ENCODE measurements around the gene TUBB4B.

The TUBB4B gene

DNA sequence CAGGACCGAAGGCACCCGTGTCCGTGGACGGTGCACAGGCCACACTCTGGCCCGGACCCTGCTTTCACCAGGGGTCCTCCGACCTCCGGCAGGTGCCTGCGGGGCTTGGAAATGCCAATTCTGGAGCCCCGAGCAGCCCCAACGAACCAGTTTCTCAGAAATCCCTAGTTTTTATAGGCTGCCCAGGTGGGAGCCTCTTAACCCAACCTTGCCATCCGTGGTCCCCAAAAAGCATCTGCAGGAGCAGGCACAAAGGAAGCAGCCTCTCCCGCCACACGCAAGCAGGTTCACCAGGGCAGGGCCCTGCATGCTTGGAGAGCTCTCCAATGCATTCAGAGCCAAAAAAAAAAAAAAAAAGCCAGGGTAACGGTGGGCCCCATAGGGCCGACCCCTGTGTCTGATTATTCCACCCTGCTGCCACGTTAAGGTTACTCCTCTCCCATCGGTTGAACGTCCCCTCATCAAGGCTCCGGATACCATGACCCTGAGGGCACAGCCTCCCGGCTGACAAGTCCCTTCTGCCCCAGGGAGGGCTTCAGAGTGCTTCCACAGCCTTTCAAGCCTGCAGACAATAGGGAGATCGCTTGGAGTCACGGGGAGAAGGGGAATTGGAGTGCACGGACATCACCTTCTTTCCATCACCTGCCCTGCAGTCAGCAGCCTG, 39.8 kb upstream of the TUBB4B start:
- Mint-ChIP-seq H3K27ac (peak overlapping the region; percentile 81 to 89), H3K9me3 (no peaks in the 10 kb centered on the region)

DNA sequence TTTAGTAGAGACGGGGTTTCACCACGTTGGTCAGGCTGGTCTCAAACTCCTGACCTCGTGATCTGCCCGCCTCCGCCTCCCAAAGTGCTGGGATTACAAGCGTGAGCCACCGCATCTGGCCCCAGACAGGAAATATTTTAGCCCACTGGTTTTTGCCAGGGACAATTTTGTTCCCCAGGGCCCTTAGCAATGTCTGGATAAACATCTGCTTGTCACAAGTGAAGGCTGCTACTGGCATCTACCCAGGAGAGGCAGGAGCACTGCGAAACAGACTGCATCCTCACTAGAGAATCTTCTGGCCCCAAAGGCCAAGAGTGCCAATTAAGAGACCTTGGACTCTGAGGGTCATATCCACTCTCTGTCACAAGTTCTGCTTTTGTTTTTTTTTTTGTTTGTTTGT, 38.1 kb upstream of the TUBB4B start:
- Mint-ChIP-seq H3K27me3 (no peaks in the 10 kb centered on the region), H3K4me3 (peak overlapping the region in 1 of 2 donors; percentile 85), H3K36me3 (ENCODE audit: insufficient read depth) (peaks cover 40% of the 10 kb centered on the region), H3K4me1 (ENCODE audit: low read depth in 2 of 2) (peaks cover 29 to 40% of the 10 kb centered on the region in 2 donors), H3K9me3 (no peaks in the 10 kb centered on the region), H3K27ac (no peak overlapping the region)
- no peak for ATAC-seq (replicated peaks)
- no peak for DNase-seq

More for the DNA sequence above, 39.8 kb upstream of the TUBB4B start:
- Mint-ChIP-seq H3K4me1 (ENCODE audit: low read depth in 2 of 2) (peaks cover 14 to 27% of the 10 kb centered on the region in 2 donors), H3K27me3 (no peaks in the 10 kb centered on the region), H3K4me3 (peak overlapping the region; percentile 85), H3K36me3 (ENCODE audit: insufficient read depth) (peaks cover 33% of the 10 kb centered on the region)
- DNase-seq (no peak), ATAC-seq (replicated peaks) (no peak)

DNA sequence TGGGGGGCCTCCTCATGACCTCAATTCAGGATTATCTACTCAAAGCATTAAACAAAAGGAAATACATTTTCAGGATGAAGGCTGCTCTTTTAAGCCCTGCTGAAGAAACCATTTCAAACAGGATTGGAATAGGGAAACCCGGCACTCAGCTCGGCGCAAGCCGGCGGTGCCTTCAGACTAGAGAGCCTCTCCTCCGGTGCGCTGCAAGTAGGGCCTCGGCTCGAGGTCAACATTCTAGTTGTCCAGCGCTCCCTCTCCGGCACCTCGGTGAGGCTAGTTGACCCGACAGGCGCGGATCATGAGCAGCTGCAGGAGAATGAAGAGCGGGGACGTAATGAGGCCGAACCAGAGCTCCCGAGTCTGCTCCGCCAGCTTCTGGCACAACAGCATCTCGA, 36.4 kb upstream of the TUBB4B start:
- Mint-ChIP-seq H3K36me3 (ENCODE audit: insufficient read depth) (peaks cover 40% of the 10 kb centered on the region), H3K4me3 (peak overlapping the region; percentile 91 to 94), H3K9me3 (no peaks in the 10 kb centered on the region), H3K4me1 (ENCODE audit: low read depth in 2 of 2) (peaks cover 26 to 40% of the 10 kb centered on the region in 2 donors), H3K27ac (peak overlapping the region; percentile 96 to 97), H3K27me3 (no peaks in the 10 kb centered on the region)
- ATAC-seq (replicated peaks) (no peak), DNase-seq (no peak)

DNA sequence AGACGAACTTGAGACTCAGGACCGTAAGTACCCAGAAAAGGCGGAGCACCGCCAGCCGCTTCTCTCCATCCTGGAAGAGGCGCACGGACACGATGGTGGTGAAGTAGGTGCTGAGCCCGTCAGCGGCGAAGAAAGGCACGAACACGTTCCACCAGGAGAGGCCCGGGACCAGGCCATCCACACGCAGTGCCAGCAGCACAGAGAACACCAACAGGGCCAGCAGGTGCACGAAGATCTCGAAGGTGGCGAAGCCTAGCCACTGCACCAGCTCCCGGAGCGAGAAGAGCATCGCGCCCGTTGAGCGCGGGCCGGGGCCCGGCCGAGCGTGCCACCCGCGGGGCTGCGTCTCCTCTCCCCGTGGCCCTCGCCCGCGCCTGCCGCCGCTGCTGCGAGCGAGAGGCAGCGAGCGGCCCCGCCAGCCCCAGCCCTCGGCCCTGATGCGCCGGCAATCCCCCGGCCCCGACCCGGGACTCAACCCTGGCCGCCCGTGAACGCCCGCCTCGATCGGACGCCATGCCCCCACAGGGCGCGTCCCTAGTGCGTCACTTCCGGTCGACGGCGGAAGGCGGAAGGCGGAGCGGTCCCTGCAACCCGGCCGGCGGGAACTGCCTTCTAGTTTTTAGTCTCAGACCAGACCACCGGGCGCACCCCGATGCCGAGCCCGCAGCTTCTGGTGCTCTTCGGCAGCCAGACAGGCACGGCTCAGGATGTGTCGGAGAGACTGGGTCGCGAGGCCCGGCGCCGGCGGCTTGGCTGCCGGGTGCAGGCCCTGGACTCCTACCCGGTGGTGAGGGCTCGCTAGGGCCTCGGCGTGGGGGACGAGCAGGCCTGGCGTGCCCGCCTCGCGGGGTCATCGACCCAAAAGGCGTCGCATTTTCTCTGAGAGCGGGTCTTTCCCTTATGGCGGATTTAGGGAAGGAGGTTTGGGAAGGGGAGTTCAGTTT, 35.7 kb upstream of the TUBB4B start, which contains the start of the genes NDOR1 and TMEM203:
Gene NDOR1 (plus strand): TSS at position 575 of the 944 bp plus-strand sequence. CDS start 78 bp downstream, at position 653.
Gene TMEM203 (minus strand): TSS at position 523 of the 944 bp plus-strand sequence. CDS start 234 bp downstream, at position 289.
- Mint-ChIP-seq H3K27ac (peak within 1 kb of the TSS; percentile 96 to 97), H3K9me3 (no peaks in the 10 kb centered on the region), H3K36me3 (ENCODE audit: insufficient read depth) (peaks cover 45% of the 10 kb centered on the region), H3K27me3 (no peaks in the 10 kb centered on the region), H3K4me1 (ENCODE audit: low read depth in 2 of 2) (peaks cover 26 to 40% of the 10 kb centered on the region in 2 donors), H3K4me3 (peak within 1 kb of the TSS; percentile 91 to 94)
- ATAC-seq (replicated peaks) (peak; percentile 60), DNase-seq (peak; percentile 93 to 95 (median 94))

DNA sequence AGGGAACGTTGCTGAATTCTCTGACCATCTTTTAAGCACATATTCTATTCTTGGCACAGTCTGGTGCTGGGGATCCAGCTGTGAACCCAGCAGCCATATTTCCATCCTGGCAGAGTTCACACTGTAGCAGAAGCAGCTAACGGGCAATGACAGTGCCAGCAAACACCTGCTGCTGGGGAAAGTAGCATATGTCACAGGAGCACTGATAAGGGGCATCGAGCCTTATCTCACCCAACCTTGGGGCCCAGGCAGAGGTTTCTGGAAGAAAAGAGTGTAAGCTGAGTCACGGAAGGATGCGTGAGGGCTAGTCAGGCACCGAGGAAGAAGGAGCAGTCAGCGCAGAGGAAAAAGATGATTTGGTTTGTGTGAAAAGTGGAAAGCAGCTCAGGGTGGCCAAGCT, 34.5 kb upstream of the TUBB4B start:
- no peaks in the 10 kb centered on the region for H3K27me3 Mint-ChIP-seq
- DNase-seq (no peak), ATAC-seq (replicated peaks) (no peak)
- H3K9me3 Mint-ChIP-seq = no peaks in the 10 kb centered on the region
- peak overlapping the region; percentile 96 to 97 for H3K27ac Mint-ChIP-seq
- peak overlapping the region; percentile 91 to 94 for H3K4me3 Mint-ChIP-seq
- H3K4me1 Mint-ChIP-seq (ENCODE audit: low read depth in 2 of 2) = peaks cover 26 to 34% of the 10 kb centered on the region in 2 donors
- peaks cover 46% of the 10 kb centered on the region for H3K36me3 Mint-ChIP-seq (ENCODE audit: insufficient read depth)

DNA sequence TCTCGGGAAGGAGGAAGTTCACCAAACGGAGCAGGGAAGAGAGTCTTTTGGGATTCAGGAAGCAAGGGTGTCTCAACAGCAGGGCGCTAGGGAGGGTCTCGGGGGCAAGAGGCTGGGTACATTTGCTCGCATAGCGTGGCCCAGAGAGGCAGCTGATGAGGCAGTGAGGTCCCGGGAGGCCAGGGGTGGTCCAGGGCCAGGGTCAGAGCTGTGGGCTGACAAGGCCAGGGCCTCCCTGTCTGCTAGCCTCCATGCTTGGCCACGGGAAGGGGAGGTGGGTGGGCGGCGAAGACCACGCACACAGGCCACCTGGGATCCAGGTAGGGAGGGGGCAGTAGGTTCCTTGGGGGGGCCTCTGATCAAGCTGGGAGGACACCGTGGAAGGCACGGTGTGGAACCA, 29.6 kb upstream of the TUBB4B start:
- Mint-ChIP-seq H3K4me3 (no peak overlapping the region), H3K9me3 (no peaks in the 10 kb centered on the region), H3K36me3 (ENCODE audit: insufficient read depth) (peaks cover 22% of the 10 kb centered on the region)

DNA sequence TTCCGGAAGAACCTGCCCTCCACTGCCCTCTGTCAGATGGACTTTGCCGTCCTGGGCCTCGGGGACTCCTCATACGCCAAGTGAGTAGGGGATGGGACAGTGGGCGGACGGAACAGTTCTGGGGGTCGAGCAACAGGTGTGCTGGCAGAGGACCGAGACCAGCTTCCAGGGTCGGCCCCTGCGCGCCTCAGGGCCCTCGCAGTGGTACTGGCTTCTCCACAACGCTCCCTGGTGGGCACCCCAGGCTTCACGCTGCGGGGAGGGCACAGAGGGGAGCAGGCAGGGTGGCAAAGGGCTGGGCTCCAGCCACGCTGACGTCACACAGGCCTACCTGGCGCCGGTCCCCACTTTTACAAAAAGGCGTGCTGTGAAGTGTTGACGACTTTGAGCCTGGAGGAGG, 28.6 kb upstream of the TUBB4B start:
- no peak for DNase-seq

More for the DNA sequence above, 29.6 kb upstream of the TUBB4B start:
- peak overlapping the region in 1 of 2 donors; percentile 72 for H3K27ac Mint-ChIP-seq
- peaks cover 13 to 17% of the 10 kb centered on the region in 2 donors for H3K4me1 Mint-ChIP-seq (ENCODE audit: low read depth in 2 of 2)
- ATAC-seq (replicated peaks) (no peak), DNase-seq (no peak)
- H3K27me3 Mint-ChIP-seq = no peaks in the 10 kb centered on the region

DNA sequence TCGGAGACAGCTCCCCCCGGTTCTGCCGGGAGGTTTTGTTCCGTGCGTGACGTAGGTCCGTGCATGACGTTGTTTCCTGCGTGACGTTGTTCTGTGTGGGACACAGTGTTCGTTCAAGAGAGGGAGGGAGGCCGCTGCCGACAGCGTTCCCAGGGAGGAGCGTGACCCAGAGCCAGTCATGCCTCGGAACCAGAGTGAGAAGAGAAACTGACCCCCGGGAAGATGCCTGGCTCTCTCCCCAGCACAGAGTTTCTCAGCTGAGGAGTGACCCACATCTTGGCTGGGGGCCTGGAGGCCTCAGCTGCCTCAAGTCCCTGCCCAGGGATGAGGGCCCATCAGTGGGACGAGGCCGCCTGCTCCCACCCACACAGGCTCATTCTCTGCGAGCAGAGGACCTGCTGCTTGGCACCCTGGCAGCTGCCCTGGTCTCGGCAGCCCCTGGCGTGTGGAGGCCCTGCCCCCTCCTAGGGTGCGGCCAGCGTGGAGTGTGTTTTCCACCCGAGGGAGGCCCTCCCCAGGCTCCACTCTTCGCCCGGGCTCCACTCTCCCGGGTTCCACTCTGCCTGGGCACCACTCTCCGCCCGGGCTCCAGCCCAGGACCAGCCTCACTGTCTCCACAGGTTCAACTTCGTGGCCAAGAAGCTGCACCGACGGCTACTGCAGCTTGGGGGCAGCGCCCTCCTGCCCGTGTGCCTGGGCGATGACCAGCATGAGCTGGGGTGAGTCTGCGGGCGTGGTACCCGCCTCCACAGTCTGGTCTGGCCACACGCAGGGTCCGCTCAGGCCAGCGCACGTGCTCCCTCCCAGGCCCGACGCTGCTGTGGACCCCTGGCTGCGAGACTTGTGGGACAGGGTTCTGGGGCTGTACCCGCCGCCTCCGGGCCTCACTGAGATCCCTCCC, 27.7 kb upstream of the TUBB4B start:
- Mint-ChIP-seq H3K9me3 (no peaks in the 10 kb centered on the region), H3K4me1 (ENCODE audit: low read depth in 2 of 2) (peaks cover 0 to 5% of the 10 kb centered on the region in 2 donors), H3K27ac (no peak overlapping the region), H3K27me3 (no peaks in the 10 kb centered on the region), H3K4me3 (no peak overlapping the region), H3K36me3 (ENCODE audit: insufficient read depth) (peaks cover 16% of the 10 kb centered on the region)
- ATAC-seq (replicated peaks) (no peak), DNase-seq (no peak)

More for the DNA sequence above, 28.6 kb upstream of the TUBB4B start:
- H3K4me1 Mint-ChIP-seq (ENCODE audit: low read depth in 2 of 2) = peaks cover 3 to 7% of the 10 kb centered on the region in 2 donors
- H3K9me3 Mint-ChIP-seq = no peaks in the 10 kb centered on the region
- no peak overlapping the region for H3K27ac Mint-ChIP-seq
- no peak overlapping the region for H3K4me3 Mint-ChIP-seq
- ATAC-seq (replicated peaks) = no peak
- H3K36me3 Mint-ChIP-seq (ENCODE audit: insufficient read depth) = peaks cover 21% of the 10 kb centered on the region
- no peaks in the 10 kb centered on the region for H3K27me3 Mint-ChIP-seq

DNA sequence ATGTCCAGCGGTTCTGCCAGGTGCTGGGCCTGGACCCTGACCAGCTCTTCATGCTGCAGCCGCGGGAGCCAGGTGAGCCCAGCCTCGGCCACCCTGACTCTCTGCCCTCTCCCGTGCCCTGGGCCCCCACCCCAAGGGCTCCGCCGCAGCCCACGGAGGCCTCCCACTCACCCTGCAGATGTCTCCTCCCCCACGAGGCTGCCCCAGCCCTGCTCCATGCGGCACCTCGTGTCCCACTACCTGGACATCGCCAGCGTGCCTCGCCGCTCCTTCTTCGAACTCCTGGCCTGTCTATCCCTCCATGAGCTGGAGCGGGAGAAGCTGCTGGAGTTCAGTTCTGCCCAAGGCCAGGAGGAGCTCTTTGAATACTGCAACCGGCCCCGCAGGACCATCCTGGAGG, 26.5 kb upstream of the TUBB4B start:
- Mint-ChIP-seq H3K4me1 (ENCODE audit: low read depth in 2 of 2) (peaks cover 0 to 3% of the 10 kb centered on the region in 2 donors), H3K27ac (peak overlapping the region in 1 of 2 donors; percentile 76), H3K4me3 (no peak overlapping the region), H3K36me3 (ENCODE audit: insufficient read depth) (peaks cover 10% of the 10 kb centered on the region), H3K27me3 (no peaks in the 10 kb centered on the region), H3K9me3 (no peaks in the 10 kb centered on the region)
- ATAC-seq (replicated peaks) = no peak
- DNase-seq = no peak

DNA sequence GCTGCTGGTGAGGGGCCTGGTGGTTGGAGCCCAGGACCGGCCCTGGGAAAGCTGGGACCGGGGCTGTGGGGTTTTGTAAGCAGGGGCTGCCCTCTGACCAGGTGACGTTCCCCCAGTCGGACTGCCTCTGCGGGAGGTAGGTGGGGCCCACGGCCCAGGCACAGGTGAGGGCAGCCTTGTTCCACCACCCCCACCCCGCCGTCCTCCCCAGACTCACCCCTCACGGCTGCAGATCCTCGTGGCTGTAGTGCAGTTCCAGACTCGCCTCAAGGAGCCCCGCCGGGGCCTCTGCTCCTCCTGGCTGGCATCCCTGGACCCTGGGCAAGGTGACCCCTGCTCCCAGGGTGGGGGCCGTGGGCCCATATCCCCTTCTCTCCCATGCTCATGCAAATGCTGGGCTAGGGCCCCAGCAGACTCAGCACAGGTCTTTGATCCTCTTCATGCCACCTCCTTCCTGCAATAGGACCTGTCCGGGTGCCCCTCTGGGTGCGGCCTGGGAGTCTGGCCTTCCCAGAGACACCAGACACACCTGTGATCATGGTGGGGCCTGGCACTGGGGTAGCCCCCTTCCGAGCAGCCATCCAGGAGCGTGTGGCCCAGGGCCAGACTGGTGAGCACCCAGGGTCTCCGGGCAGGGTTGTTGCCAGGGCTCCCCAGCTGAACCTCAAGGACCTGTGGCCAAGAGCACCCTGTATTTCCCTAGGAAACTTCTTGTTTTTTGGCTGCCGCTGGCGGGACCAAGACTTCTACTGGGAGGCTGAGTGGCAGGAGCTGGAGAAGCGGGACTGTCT, 25.7 kb upstream of the TUBB4B start:
- Mint-ChIP-seq H3K4me1 (ENCODE audit: low read depth in 2 of 2) (peaks cover 0 to 4% of the 10 kb centered on the region in 2 donors), H3K27ac (no peak overlapping the region), H3K4me3 (no peak overlapping the region), H3K27me3 (no peaks in the 10 kb centered on the region), H3K36me3 (ENCODE audit: insufficient read depth) (peaks cover 4% of the 10 kb centered on the region), H3K9me3 (no peaks in the 10 kb centered on the region)
- no peak for DNase-seq
- ATAC-seq (replicated peaks) = no peak

DNA sequence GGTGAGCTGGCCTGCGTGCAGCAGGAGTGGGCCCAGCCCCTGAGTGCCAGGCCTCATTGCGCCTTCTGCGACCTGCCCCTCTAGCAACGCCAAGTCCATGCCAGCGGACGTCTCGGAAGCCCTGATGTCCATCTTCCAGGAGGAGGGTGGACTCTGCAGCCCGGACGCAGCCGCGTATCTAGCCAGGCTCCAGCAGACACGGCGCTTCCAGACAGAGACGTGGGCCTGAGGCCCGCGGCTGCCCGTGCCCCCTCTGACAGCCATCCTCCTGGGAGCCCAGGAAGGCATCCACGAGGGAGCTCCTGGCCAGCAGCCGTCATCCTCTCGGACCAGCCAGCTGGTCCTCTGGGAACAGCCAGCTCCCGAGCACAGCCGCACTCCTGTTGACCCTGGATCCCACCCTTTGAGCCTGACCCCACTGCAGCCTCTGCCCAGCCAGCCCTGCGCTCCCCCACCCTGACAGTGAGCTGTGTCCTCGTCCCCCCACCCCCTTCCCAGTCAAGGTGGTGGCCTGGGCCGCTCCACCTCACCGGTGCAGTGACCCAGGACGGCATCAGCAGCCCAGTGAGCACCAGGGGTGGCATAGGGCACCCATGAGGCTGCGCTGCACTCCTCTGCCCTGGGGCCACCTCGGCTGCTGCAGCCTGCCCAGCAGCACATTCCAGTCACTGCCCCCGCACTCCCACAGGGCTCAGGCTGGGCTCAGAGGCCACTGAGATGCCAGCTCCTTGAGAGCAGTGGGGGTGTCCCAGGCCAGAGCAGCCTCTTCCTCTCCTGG, 24.7 kb upstream of the TUBB4B start:
- no peak for DNase-seq
- Mint-ChIP-seq H3K4me1 (ENCODE audit: low read depth in 2 of 2) (peaks cover 0 to 3% of the 10 kb centered on the region in 2 donors), H3K4me3 (no peak overlapping the region), H3K27ac (no peak overlapping the region), H3K36me3 (ENCODE audit: insufficient read depth) (peaks cover 6% of the 10 kb centered on the region), H3K9me3 (no peaks in the 10 kb centered on the region), H3K27me3 (no peaks in the 10 kb centered on the region)
- ATAC-seq (replicated peaks) = no peak
